ENCODE data around the gene UGT1A4. TPM values are rescaled to one million over a fixed set of nuclear protein-coding genes. Genes with fewer than 3 reads are reported as not detected.

The UGT1A4 gene
- total and polyA plus RNA-seq, 2 donors (not counting 3 experiments of a cell fraction or from before 2014, with no cell fraction given): not detected

DNA sequence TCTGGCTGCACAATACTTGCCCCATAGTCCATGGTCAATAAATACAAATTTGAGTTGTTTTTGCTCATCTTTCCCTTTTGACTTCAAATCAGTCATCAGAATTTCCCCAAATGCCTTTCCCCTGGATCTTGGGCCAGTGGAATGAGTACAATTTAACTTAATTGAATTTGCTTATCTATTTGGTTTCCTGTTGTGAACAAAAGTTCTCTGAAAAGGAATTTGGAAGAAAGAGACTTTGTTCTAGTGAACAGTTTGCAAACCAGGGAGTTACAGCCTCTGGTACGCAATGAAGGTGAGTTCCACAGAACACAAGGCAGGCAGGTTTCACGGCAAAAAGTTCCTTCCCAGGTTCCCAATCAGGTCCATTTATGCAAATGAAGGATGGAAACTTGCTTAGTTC, 40.3 kb downstream of the UGT1A4 start:
- Histone ChIP-seq H2AFZ (ENCODE audit: low read depth, low read length) (no peak overlapping the region), H3K79me2 (ENCODE audit: control insufficient read depth, insufficient read depth, low read length) (no peaks in the 10 kb centered on the region), H4K20me1 (replicated peaks; ENCODE audit: control insufficient read depth, extremely low read depth, insufficient read depth, low read length) (no peaks in the 10 kb centered on the region), H3K9ac (replicated peaks; ENCODE audit: extremely low read depth, insufficient read depth, low read length) (no peak overlapping the region), H3K27ac (ENCODE audit: insufficient read depth, low read depth, low read length) (no peak overlapping the region), H3K27me3 (ENCODE audit: control insufficient read depth in 2 of 2, insufficient read depth in 2 of 2, low read length in 2 of 2) (peaks cover 1 to 6% of the 10 kb centered on the region in 2 experiments), H3K4me3 (replicated peaks in 1 of 3; ENCODE audit: insufficient read depth in 1 of 3, low read depth in 1 of 3, low read length in 3 of 3) (no peak overlapping the region), H3K4me1 (ENCODE audit: control insufficient read depth, extremely low read depth, insufficient read depth, low read length) (no peaks in the 10 kb centered on the region), H3K9me3 (replicated peaks; ENCODE audit: control insufficient read depth, insufficient read depth, low read length) (no peaks in the 10 kb centered on the region), H3K9me1 (replicated peaks; ENCODE audit: control insufficient read depth, extremely low read depth, insufficient read depth, low read length) (no peaks in the 10 kb centered on the region), H3K4me2 (ENCODE audit: insufficient read depth, low read length) (no peak overlapping the region), H3K36me3 (ENCODE audit: control insufficient read depth in 2 of 2, extremely low read depth in 1 of 2, insufficient read depth in 2 of 2, low read length in 2 of 2) (no peaks in the 10 kb centered on the region)
- BruUV-seq (replicated peaks): no TSS peak
- intact Hi-C loops (cut with micrococcal nuclease) (no loop called here), dilution Hi-C loops (cut with MboI; ENCODE audit: extremely low pct_ligation_motif_present, low sequenced_read_pairs) (no loop called here)
- DNase-seq (ENCODE audit: low read depth, low spot score): no peak
- FAIRE-seq: no peak
- ChIA-PET CTCF (no interaction called here), POLR2A (no interaction called here)
- no peak for TF ChIP-seq JUN (IDR thresholded peaks at IDR 0.05; ENCODE audit: borderline replicate concordance, insufficient read depth, insufficient read length, low read depth)
- no peak for TF ChIP-seq EZH2 (IDR thresholded peaks at IDR 0.05; ENCODE audit: borderline replicate concordance, low read depth, low read length, severe bottlenecking)
- TF ChIP-seq POLR2A (IDR thresholded peaks at IDR 0.05; ENCODE audit: low read depth, low read length): no peak
- TF ChIP-seq MYC (IDR thresholded peaks at IDR 0.05; ENCODE audit: low read depth, low read length): no peak
- TF ChIP-seq, protein P1, sequence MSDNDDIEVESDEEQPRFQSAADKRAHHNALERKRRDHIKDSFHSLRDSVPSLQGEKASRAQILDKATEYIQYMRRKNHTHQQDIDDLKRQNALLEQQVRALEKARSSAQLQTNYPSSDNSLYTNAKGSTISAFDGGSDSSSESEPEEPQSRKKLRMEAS (IDR thresholded peaks at IDR 0.05; ENCODE audit: insufficient read depth, insufficient read length): no peak

DNA sequence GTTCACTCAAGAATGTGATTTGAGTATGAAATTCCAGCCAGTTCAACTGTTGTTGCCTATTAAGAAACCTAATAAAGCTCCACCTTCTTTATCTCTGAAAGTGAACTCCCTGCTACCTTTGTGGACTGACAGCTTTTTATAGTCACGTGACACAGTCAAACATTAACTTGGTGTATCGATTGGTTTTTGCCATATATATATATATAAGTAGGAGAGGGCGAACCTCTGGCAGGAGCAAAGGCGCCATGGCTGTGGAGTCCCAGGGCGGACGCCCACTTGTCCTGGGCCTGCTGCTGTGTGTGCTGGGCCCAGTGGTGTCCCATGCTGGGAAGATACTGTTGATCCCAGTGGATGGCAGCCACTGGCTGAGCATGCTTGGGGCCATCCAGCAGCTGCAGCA, 41.5 kb downstream of the UGT1A4 start, which contains the start of gene UGT1A1:
TSS of gene UGT1A1 (plus strand) at position 228 of the 400 bp plus-strand sequence. CDS start at position 246, 18 bp downstream.
- ChIA-PET CTCF (no interaction called here), POLR2A (no interaction called here)
- FAIRE-seq (no peak), DNase-seq (ENCODE audit: low read depth, low spot score) (no peak)
- H3K79me2 ChIP-seq (ENCODE audit: control insufficient read depth, insufficient read depth, low read length): no peaks in the 10 kb centered on the region
- no peaks in the 10 kb centered on the region for H3K4me1 ChIP-seq (ENCODE audit: control insufficient read depth, extremely low read depth, insufficient read depth, low read length)
- intact Hi-C loops (cut with micrococcal nuclease) (no loop called here), dilution Hi-C loops (cut with MboI; ENCODE audit: extremely low pct_ligation_motif_present, low sequenced_read_pairs) (no loop called here)
- H3K9ac ChIP-seq (replicated peaks; ENCODE audit: extremely low read depth, insufficient read depth, low read length): no peak within 1 kb of the TSS
- no peaks in the 10 kb centered on the region for H3K9me1 ChIP-seq (replicated peaks; ENCODE audit: control insufficient read depth, extremely low read depth, insufficient read depth, low read length)
- no peak within 1 kb of the TSS for H3K4me2 ChIP-seq (ENCODE audit: insufficient read depth, low read length)
- H4K20me1 ChIP-seq (replicated peaks; ENCODE audit: control insufficient read depth, extremely low read depth, insufficient read depth, low read length): no peaks in the 10 kb centered on the region
- no peak within 1 kb of the TSS for H3K4me3 ChIP-seq (replicated peaks in 1 of 3; ENCODE audit: insufficient read depth in 1 of 3, low read depth in 1 of 3, low read length in 3 of 3)
- H3K27ac ChIP-seq (ENCODE audit: insufficient read depth, low read depth, low read length): no peak within 1 kb of the TSS
- H2AFZ ChIP-seq (ENCODE audit: low read depth, low read length): no peak within 1 kb of the TSS
- TF ChIP-seq POLR2A (IDR thresholded peaks at IDR 0.05; ENCODE audit: low read depth, low read length) (no peak), POLR2AphosphoS5 (IDR thresholded peaks at IDR 0.05; ENCODE audit: insufficient read depth, low read depth, low read length) (no peak), JUN (IDR thresholded peaks at IDR 0.05; ENCODE audit: borderline replicate concordance, insufficient read depth, insufficient read length, low read depth) (no peak), EZH2 (IDR thresholded peaks at IDR 0.05; ENCODE audit: borderline replicate concordance, low read depth, low read length, severe bottlenecking) (no peak), MYC (IDR thresholded peaks at IDR 0.05; ENCODE audit: low read depth, low read length) (no peak), FOS (IDR thresholded peaks at IDR 0.05; ENCODE audit: borderline replicate concordance, insufficient read depth, low read length) (no peak), GATA2 (IDR thresholded peaks at IDR 0.05; ENCODE audit: insufficient read depth, insufficient read length, low read depth, low read length) (no peak)
- TF ChIP-seq, protein P2, sequence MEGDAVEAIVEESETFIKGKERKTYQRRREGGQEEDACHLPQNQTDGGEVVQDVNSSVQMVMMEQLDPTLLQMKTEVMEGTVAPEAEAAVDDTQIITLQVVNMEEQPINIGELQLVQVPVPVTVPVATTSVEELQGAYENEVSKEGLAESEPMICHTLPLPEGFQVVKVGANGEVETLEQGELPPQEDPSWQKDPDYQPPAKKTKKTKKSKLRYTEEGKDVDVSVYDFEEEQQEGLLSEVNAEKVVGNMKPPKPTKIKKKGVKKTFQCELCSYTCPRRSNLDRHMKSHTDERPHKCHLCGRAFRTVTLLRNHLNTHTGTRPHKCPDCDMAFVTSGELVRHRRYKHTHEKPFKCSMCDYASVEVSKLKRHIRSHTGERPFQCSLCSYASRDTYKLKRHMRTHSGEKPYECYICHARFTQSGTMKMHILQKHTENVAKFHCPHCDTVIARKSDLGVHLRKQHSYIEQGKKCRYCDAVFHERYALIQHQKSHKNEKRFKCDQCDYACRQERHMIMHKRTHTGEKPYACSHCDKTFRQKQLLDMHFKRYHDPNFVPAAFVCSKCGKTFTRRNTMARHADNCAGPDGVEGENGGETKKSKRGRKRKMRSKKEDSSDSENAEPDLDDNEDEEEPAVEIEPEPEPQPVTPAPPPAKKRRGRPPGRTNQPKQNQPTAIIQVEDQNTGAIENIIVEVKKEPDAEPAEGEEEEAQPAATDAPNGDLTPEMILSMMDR (IDR thresholded peaks at IDR 0.05; ENCODE audit: extremely low read depth in 1 of 2, insufficient read depth in 1 of 2, low read depth in 1 of 2, low read length in 2 of 2): no peak
- TF ChIP-seq, protein P1 (IDR thresholded peaks at IDR 0.05; ENCODE audit: insufficient read depth, insufficient read length): no peak
- H3K9me3 ChIP-seq (replicated peaks; ENCODE audit: control insufficient read depth, insufficient read depth, low read length): no peaks in the 10 kb centered on the region
- no peaks in the 10 kb centered on the region for H3K36me3 ChIP-seq (ENCODE audit: control insufficient read depth in 2 of 2, extremely low read depth in 1 of 2, insufficient read depth in 2 of 2, low read length in 2 of 2)
- peaks cover 1 to 6% of the 10 kb centered on the region in 2 experiments for H3K27me3 ChIP-seq (ENCODE audit: control insufficient read depth in 2 of 2, insufficient read depth in 2 of 2, low read length in 2 of 2)
- no TSS peak for BruUV-seq (replicated peaks)

All from endothelial cell of umbilical vein (primary cell).